Measurements from ENCODE around the gene RANBP9. TPM values are rescaled to one million over a fixed set of nuclear protein-coding genes. Genes with fewer than 3 reads are reported as not detected.
A peak's percentile ranks its signal among the peaks of the same experiment; 100 is the strongest.

RANBP9 gene
- total and polyA plus RNA-seq, 2 donors (not counting 3 experiments of a cell fraction or from before 2014, with no cell fraction given): 15.1 to 40.2 TPM

DNA sequence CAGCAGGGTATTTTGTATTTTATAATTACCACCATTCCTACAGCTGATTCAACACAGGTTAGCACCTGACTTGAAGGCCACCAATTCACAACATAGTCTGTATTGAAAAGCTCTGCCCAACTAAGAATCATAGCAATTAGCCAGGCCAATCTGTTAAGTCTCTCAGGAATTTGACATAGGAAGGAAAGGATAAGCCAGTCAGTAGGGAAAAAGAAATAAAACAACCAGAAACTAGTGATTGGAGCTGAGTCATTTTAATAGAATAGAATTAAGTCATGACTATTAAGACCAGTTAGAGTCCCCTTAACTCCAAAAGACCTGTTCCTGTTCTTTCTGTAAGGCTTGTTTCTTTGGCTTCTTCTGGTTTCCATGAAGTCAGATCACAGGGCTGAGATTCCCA is 8.1 kb downstream of the RANBP9 start:
- no peak overlapping the region for H3K4me3 ChIP-seq (replicated peaks in 1 of 3; ENCODE audit: insufficient read depth in 1 of 3, low read depth in 1 of 3, low read length in 3 of 3)
- peaks cover 21% of the 10 kb centered on the region for H3K4me1 ChIP-seq (ENCODE audit: control insufficient read depth, extremely low read depth, insufficient read depth, low read length)
- H3K36me3 ChIP-seq (ENCODE audit: control insufficient read depth in 2 of 2, extremely low read depth in 1 of 2, insufficient read depth in 2 of 2, low read length in 2 of 2): peaks cover 0 to 2% of the 10 kb centered on the region in 2 experiments
- no peak overlapping the region for H2AFZ ChIP-seq (ENCODE audit: low read depth, low read length)
- no peaks in the 10 kb centered on the region for H3K27me3 ChIP-seq (ENCODE audit: control insufficient read depth in 2 of 2, insufficient read depth in 2 of 2, low read length in 2 of 2)
- peaks cover 4% of the 10 kb centered on the region for H4K20me1 ChIP-seq (replicated peaks; ENCODE audit: control insufficient read depth, extremely low read depth, insufficient read depth, low read length)
- dilution Hi-C loops (cut with MboI; ENCODE audit: extremely low pct_ligation_motif_present, low sequenced_read_pairs): no loop called here
- H3K4me2 ChIP-seq (ENCODE audit: insufficient read depth, low read length): peak overlapping the region; percentile 21
- no peak overlapping the region for H3K9ac ChIP-seq (replicated peaks; ENCODE audit: extremely low read depth, insufficient read depth, low read length)
- ChIA-PET CTCF (interaction anchor here (0.6 to 2.2 kb wide), 4 partner anchors 11 to 79 kb away, joined by 3 to 10 read pairs (median 3); no protein-coding TSS in a partner anchor), POLR2A (no interaction called here)
- peak; percentile 3 for TF ChIP-seq JUN (IDR thresholded peaks at IDR 0.05; ENCODE audit: borderline replicate concordance, insufficient read depth, insufficient read length, low read depth)
- no peak for TF ChIP-seq MYC (IDR thresholded peaks at IDR 0.05; ENCODE audit: low read depth, low read length)
- TF ChIP-seq, protein P1, sequence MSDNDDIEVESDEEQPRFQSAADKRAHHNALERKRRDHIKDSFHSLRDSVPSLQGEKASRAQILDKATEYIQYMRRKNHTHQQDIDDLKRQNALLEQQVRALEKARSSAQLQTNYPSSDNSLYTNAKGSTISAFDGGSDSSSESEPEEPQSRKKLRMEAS (IDR thresholded peaks at IDR 0.05; ENCODE audit: insufficient read depth, insufficient read length): no peak
- TF ChIP-seq FOS (IDR thresholded peaks at IDR 0.05; ENCODE audit: borderline replicate concordance, insufficient read depth, low read length): peak; percentile 36
- H3K79me2 ChIP-seq (ENCODE audit: control insufficient read depth, insufficient read depth, low read length): peaks cover 91% of the 10 kb centered on the region
- no peaks in the 10 kb centered on the region for H3K9me3 ChIP-seq (replicated peaks; ENCODE audit: control insufficient read depth, insufficient read depth, low read length)
- no TSS peak for BruUV-seq (replicated peaks)
- H3K27ac ChIP-seq (ENCODE audit: insufficient read depth, low read depth, low read length): no peak overlapping the region
- FAIRE-seq: peak; percentile 65
- peak; percentile 71 for DNase-seq (ENCODE audit: low read depth, low spot score)
- intact Hi-C loops (cut with micrococcal nuclease): no loop called here
- H3K9me1 ChIP-seq (replicated peaks; ENCODE audit: control insufficient read depth, extremely low read depth, insufficient read depth, low read length): no peaks in the 10 kb centered on the region

DNA sequence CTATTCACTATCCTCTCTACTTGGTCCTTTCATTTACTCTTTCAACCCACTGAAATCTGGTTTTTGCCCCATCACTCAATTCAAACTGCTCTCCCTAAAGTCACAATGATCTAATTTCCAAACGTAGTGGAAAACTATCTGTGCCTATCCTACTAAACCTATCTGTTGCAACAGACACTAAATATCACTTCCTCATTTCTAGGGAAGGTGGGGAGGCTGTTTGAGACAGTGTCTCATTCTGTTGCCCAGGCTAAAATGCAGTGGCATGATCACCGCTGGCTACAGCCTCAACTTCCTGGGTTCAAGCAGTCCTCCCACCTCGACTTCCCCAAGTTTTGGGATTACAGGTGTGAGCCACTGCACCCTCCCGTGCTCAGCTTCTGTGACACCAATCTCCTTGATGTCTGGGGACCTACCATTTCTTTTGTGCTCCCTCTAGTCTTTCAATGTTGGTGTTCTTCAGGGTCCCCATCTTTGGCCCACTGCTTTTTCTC is 8.8 kb downstream of the RANBP9 start:
- Histone ChIP-seq H3K79me2 (ENCODE audit: control insufficient read depth, insufficient read depth, low read length) (peaks cover 88% of the 10 kb centered on the region), H3K36me3 (ENCODE audit: control insufficient read depth in 2 of 2, extremely low read depth in 1 of 2, insufficient read depth in 2 of 2, low read length in 2 of 2) (peaks cover 0 to 2% of the 10 kb centered on the region in 2 experiments), H3K9me1 (replicated peaks; ENCODE audit: control insufficient read depth, extremely low read depth, insufficient read depth, low read length) (no peaks in the 10 kb centered on the region), H3K9ac (replicated peaks; ENCODE audit: extremely low read depth, insufficient read depth, low read length) (no peak overlapping the region), H3K4me1 (ENCODE audit: control insufficient read depth, extremely low read depth, insufficient read depth, low read length) (peaks cover 14% of the 10 kb centered on the region), H4K20me1 (replicated peaks; ENCODE audit: control insufficient read depth, extremely low read depth, insufficient read depth, low read length) (peaks cover 4% of the 10 kb centered on the region), H3K27me3 (ENCODE audit: control insufficient read depth in 2 of 2, insufficient read depth in 2 of 2, low read length in 2 of 2) (no peaks in the 10 kb centered on the region), H3K4me2 (ENCODE audit: insufficient read depth, low read length) (no peak overlapping the region), H3K4me3 (replicated peaks in 1 of 3; ENCODE audit: insufficient read depth in 1 of 3, low read depth in 1 of 3, low read length in 3 of 3) (no peak overlapping the region), H3K27ac (ENCODE audit: insufficient read depth, low read depth, low read length) (no peak overlapping the region), H3K9me3 (replicated peaks; ENCODE audit: control insufficient read depth, insufficient read depth, low read length) (no peaks in the 10 kb centered on the region), H2AFZ (ENCODE audit: low read depth, low read length) (no peak overlapping the region)
- TF ChIP-seq FOS (IDR thresholded peaks at IDR 0.05; ENCODE audit: borderline replicate concordance, insufficient read depth, low read length) (no peak), JUN (IDR thresholded peaks at IDR 0.05; ENCODE audit: borderline replicate concordance, insufficient read depth, insufficient read length, low read depth) (no peak)
- dilution Hi-C loops (cut with MboI; ENCODE audit: extremely low pct_ligation_motif_present, low sequenced_read_pairs): no loop called here
- ChIA-PET CTCF (interaction anchor here (0.9 to 2.2 kb wide), 3 partner anchors 11 to 78 kb away, joined by 3 to 10 read pairs (median 3); no protein-coding TSS in a partner anchor), POLR2A (no interaction called here)
- BruUV-seq (replicated peaks): no TSS peak
- intact Hi-C loops (cut with micrococcal nuclease): no loop called here
- FAIRE-seq (no peak), DNase-seq (ENCODE audit: low read depth, low spot score) (no peak)

All from endothelial cell of umbilical vein (primary cell).